K562 (cell line): ENCODE data around the gene ABHD16B. TPM values are rescaled to one million over a fixed set of nuclear protein-coding genes. Genes with fewer than 3 reads are reported as not detected.
A peak's percentile ranks its signal among the peaks of the same experiment; 100 is the strongest.

Source experiments
- ATAC-seq: fragments of 200-7000 bp; cut with Tn5 transposase; 3 replicates; pipeline ENCODE4 v1.9.1; 2020; ENCODE audit warnings: moderate library complexity
- BruUV-seq: library from RNA; stranded (reverse); fragments of 400-500 nt; replicated peaks from 2 replicates; lab custom pipeline; 2021; lab: Mats Ljungman, UMichigan
- CTCF ChIA-PET: fragments of 300-600 bp; formaldehyde crosslinking; extraction: SDS; loops from one replicate; lab custom pipeline; 2021; ENCODE audit warnings: low intra/inter-chr PET ratio; lab: Yijun Ruan, JAX
- POLR2A ChIA-PET: fragments of 300-600, 350-650 bp; sonication (Branson Sonifier 250); formaldehyde crosslinking; extraction: SDS; loops from one replicate; lab custom pipeline; 2021; ENCODE audit warnings: antibody characterized with exemption, inconsistent platforms; lab: Yijun Ruan, JAX
- DNase-seq, 4 experiments: peaks; one replicate each; pipeline versions ENCODE4 v3.0.0 to v3.0.0-alpha.2; 2011 to 2018; ENCODE audit warnings: low spot score in 3 of 4, mixed read lengths in 3 of 4; ENCODE audit errors: extremely low read depth in 1 of 4
- FAIRE-seq: peaks from 2 replicates; lab custom pipeline; 2011; peaks lifted over from hg19 to GRCh38; lab: Jason Lieb, UNC
- H2AFZ ChIP-seq: 2 replicates; pipeline ENCODE4 v1.6.0; 2011; ENCODE audit warnings: low read depth, low read length, control low read depth, inconsistent platforms
- H3K27ac ChIP-seq: fragments of 200-600 bp; 3 replicates; pipeline ENCODE4 v1.8.0; 2011; ENCODE audit warnings: low read depth, mild to moderate bottlenecking, control low read depth, inconsistent platforms, low read length, moderate library complexity, mixed read lengths; ENCODE audit errors: extremely low read depth
- H3K27me3 ChIP-seq, 2 experiments: fragments of 300-600 bp in 1 of 2; 2 replicates in 1 of 2; 3 replicates in 1 of 2; pipeline versions ENCODE4 v1.6.0 to v1.8.0; 2011; ENCODE audit warnings: inconsistent platforms in 2 of 2, low read length in 2 of 2, mild to moderate bottlenecking in 1 of 2, mixed read lengths in 1 of 2, moderate library complexity in 1 of 2; ENCODE audit not compliant: control insufficient read depth in 2 of 2, insufficient read depth in 2 of 2
- H3K36me3 ChIP-seq: fragments of 300-600 bp; 3 replicates; pipeline ENCODE4 v1.8.0; 2011; ENCODE audit warnings: mild to moderate bottlenecking, low read length, inconsistent platforms; ENCODE audit not compliant: control insufficient read depth, insufficient read depth
- H3K4me1 ChIP-seq, 2 experiments: fragments of 200-600 bp in 1 of 2; replicated peaks in 1 of 2; 2 replicates in 1 of 2; 3 replicates in 1 of 2; pipeline versions ENCODE4 v1.5.1 to v1.8.0; 2011; ENCODE audit warnings: inconsistent platforms in 2 of 2, low read length in 2 of 2, mild to moderate bottlenecking in 1 of 2, mixed read lengths in 1 of 2, moderate library complexity in 1 of 2; ENCODE audit not compliant: control insufficient read depth in 2 of 2, insufficient read depth in 2 of 2
- H3K4me2 ChIP-seq: 2 replicates; pipeline ENCODE4 v1.6.1; 2011; ENCODE audit warnings: low read length, control low read depth, inconsistent platforms, mixed read lengths; ENCODE audit not compliant: insufficient read depth
- H3K4me3 ChIP-seq: fragments of 200-600 bp; sonication (generic), shearing (Covaris generic); 2 replicates; pipeline ENCODE4 v1.5.1; 2016; ENCODE audit warnings: control low read depth, inconsistent platforms
- H3K79me2 ChIP-seq: fragments of 200-600 bp; 3 replicates; pipeline ENCODE4 v1.8.0; 2011; ENCODE audit warnings: low read length, inconsistent platforms; ENCODE audit not compliant: control insufficient read depth, insufficient read depth
- H3K9ac ChIP-seq, 2 experiments: 2 replicates each; pipeline versions ENCODE4 v1.6.0 to v1.6.1; 2011; ENCODE audit warnings: low read depth in 2 of 2, low read length in 2 of 2, control low read depth in 1 of 2, inconsistent platforms in 1 of 2, mild to moderate bottlenecking in 1 of 2, mixed read lengths in 1 of 2; ENCODE audit not compliant: insufficient read depth in 1 of 2
- H3K9me1 ChIP-seq: one replicate; pipeline ENCODE4 v1.6.0; 2011; ENCODE audit warnings: inconsistent platforms, mild to moderate bottlenecking, low read length, moderate library complexity; ENCODE audit not compliant: control insufficient read depth, insufficient read depth
- H3K9me3 ChIP-seq: replicated peaks from 2 replicates; pipeline ENCODE4 v1.5.1; 2011; ENCODE audit warnings: low read depth, low read length, inconsistent platforms; ENCODE audit not compliant: control insufficient read depth, insufficient read depth
- H4K20me1 ChIP-seq: replicated peaks from 2 replicates; pipeline ENCODE4 v1.6.1; 2011; ENCODE audit warnings: low read length, inconsistent platforms, mixed read lengths; ENCODE audit not compliant: control insufficient read depth, insufficient read depth
- GATAD2A ChIP-seq: fragments of 450-650 bp; IDR thresholded peaks from 2 replicates; pipeline ENCODE4 v1.6.1; 2017
- JUNB ChIP-seq: fragments of 450-650 bp; formaldehyde crosslinking; conservative IDR thresholded peaks from 2 replicates; pipeline ENCODE4 v1.4.0; 2020; ENCODE audit warnings: mild to moderate bottlenecking
- WGBS: fragments of 100-300 bp; shearing (Covaris generic); methylation state at CpG from one replicate; pipeline ENCODE4 v1.1.6; 2016; ENCODE audit warnings: low coverage, mixed read lengths; ENCODE audit not compliant: insufficient coverage; ENCODE audit errors: missing lambda C conversion rate; 5-methylcytosine and 5-hydroxymethylcytosine counted together
- in situ Hi-C: fragments of 300-500 bp; cut with MboI; formaldehyde crosslinking; loops from 4 replicates; pipeline ENCODE4 v1.15.0; 2018; ENCODE audit warnings: inconsistent platforms, mixed read lengths
- intact Hi-C: fragments of 100-400 bp; cut with micrococcal nuclease; formaldehyde crosslinking; loops from 2 replicates; pipeline ENCODE4 v1.14.2; 2022
- polyA plus RNA-seq, 8 experiments: library from polyadenylated mRNA; depleted of rRNA in 4 of 8; stranded (reverse) in 5 of 8; unstranded in 3 of 8; fragments of >200 nt; fragmentation: Nextera tagmentation in 2 of 8; fragmentation: Illumina TruSeq in 1 of 8; extraction: Ambion mirVana in 2 of 8; extraction: Trizol in 1 of 8; gene quantifications; 2 replicates each; pipeline versions ENCODE4 v1.2.1 to v1.2.3, GENCODE V29; 2011 to 2014; ENCODE audit warnings: inconsistent platforms in 1 of 8, missing spikeins in 1 of 8
- total RNA-seq, 7 experiments: library from RNA; depleted of rRNA in 6 of 7; stranded (reverse); fragments of >200 nt in 6 of 7; fragmentation: Illumina TruSeq in 2 of 7; extraction: Trizol in 2 of 7; gene quantifications; 2 replicates each; pipeline versions ENCODE4 v1.2.1 to v1.2.3, GENCODE V29; 2011 to 2021; ENCODE audit warnings: low replicate concordance in 1 of 7
- TF ChIP-seq, protein P1 (sequence below): fragments of 450-650 bp; formaldehyde crosslinking; IDR thresholded peaks from 2 replicates; pipeline ENCODE4 v1.4.0; 2020; ENCODE audit warnings: mild to moderate bottlenecking, mixed read lengths
- TF ChIP-seq, protein P2 (sequence below): sonication (generic); formaldehyde crosslinking; IDR thresholded peaks from 2 replicates; pipeline ENCODE4 v1.8.1; 2023; ENCODE audit warnings: mild to moderate bottlenecking, missing genetic modification reagents

The ABHD16B gene
- total and polyA plus RNA-seq, 9 of the 15 experiments (the other 6 are each of a cell fraction or from before 2014, with no cell fraction given): not detected

DNA sequence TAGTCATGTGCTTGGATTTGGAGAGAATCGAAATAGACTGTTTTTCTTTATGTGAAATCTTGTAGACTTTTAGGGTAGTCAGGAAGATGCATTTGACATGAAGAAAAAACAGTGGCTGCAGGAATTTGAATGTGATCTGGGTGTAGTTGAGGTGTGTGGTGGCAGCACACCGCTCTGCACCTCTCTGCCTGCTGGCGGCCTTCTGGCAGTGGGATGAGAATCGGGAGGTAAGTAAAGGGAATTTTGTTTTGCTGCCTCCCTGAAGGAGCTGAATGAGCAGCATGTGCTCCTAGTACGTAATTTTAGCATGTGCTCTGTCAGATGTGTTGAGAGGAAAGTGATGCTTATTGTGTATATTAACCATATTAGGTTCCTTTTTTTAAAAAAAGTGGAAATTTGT, 7.0 kb downstream of the ABHD16B start:
- TSS peak; percentile 32 for BruUV-seq
- ChIA-PET CTCF (no interaction called here), POLR2A (no interaction called here)
- no peaks in the 10 kb centered on the region for H4K20me1 ChIP-seq
- in situ Hi-C loops (no loop called here), intact Hi-C loops (loop anchor here (10.0 kb wide), 2 partner anchors 107 to 313 kb away; partner anchors contain the start of genes FNDC11 and SAMD10)
- H3K9ac ChIP-seq: no peak overlapping the region
- ATAC-seq: no peak
- H3K36me3 ChIP-seq: peaks cover 60% of the 10 kb centered on the region
- H3K4me1 ChIP-seq: peaks cover 5 to 35% of the 10 kb centered on the region in 2 experiments; a peak in 4 of 5 replicates
- WGBS: 95% methylated on average over 5 of the region's 5 CpGs
- no peaks in the 10 kb centered on the region for H3K9me3 ChIP-seq
- H3K27me3 ChIP-seq: no peaks in the 10 kb centered on the region
- FAIRE-seq: no peak
- H3K4me2 ChIP-seq: no peak overlapping the region
- H2AFZ ChIP-seq: no peak overlapping the region
- H3K9me1 ChIP-seq: no peaks in the 10 kb centered on the region
- H3K79me2 ChIP-seq: peaks cover 48% of the 10 kb centered on the region
- no peak for TF ChIP-seq JUNB (CRISPR knock-in tag)
- TF ChIP-seq, protein P1, sequence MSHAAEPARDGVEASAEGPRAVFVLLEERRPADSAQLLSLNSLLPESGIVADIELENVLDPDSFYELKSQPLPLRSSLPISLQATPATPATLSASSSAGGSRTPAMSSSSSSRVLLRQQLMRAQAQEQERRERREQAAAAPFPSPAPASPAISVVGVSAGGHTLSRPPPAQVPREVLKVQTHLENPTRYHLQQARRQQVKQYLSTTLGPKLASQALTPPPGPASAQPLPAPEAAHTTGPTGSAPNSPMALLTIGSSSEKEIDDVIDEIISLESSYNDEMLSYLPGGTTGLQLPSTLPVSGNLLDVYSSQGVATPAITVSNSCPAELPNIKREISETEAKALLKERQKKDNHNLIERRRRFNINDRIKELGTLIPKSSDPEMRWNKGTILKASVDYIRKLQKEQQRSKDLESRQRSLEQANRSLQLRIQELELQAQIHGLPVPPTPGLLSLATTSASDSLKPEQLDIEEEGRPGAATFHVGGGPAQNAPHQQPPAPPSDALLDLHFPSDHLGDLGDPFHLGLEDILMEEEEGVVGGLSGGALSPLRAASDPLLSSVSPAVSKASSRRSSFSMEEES: no peak
- TF ChIP-seq, protein P2, sequence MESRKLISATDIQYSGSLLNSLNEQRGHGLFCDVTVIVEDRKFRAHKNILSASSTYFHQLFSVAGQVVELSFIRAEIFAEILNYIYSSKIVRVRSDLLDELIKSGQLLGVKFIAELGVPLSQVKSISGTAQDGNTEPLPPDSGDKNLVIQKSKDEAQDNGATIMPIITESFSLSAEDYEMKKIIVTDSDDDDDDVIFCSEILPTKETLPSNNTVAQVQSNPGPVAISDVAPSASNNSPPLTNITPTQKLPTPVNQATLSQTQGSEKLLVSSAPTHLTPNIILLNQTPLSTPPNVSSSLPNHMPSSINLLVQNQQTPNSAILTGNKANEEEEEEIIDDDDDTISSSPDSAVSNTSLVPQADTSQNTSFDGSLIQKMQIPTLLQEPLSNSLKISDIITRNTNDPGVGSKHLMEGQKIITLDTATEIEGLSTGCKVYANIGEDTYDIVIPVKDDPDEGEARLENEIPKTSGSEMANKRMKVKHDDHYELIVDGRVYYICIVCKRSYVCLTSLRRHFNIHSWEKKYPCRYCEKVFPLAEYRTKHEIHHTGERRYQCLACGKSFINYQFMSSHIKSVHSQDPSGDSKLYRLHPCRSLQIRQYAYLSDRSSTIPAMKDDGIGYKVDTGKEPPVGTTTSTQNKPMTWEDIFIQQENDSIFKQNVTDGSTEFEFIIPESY: 0 out of 2 replicates have a peak, but pooled peaks have one; percentile 30
- no peak for TF ChIP-seq GATAD2A
- H3K27ac ChIP-seq: no peak overlapping the region
- DNase-seq: no peak
- H3K4me3 ChIP-seq: no peak overlapping the region
